GM21367 (cell line): ENCODE data around the gene SLC9A7.

Source experiments
- ATAC-seq: cut with Tn5 transposase; IDR thresholded peaks from one replicate; pipeline ENCODE4 v1.9.1; 2021; ENCODE audit not compliant: unreplicated experiment

The SLC9A7 gene

GRCh38 chrX:46653482-46653881, 105.4 kb downstream of the SLC9A7 start:
- ATAC-seq: no peak

DNA sequence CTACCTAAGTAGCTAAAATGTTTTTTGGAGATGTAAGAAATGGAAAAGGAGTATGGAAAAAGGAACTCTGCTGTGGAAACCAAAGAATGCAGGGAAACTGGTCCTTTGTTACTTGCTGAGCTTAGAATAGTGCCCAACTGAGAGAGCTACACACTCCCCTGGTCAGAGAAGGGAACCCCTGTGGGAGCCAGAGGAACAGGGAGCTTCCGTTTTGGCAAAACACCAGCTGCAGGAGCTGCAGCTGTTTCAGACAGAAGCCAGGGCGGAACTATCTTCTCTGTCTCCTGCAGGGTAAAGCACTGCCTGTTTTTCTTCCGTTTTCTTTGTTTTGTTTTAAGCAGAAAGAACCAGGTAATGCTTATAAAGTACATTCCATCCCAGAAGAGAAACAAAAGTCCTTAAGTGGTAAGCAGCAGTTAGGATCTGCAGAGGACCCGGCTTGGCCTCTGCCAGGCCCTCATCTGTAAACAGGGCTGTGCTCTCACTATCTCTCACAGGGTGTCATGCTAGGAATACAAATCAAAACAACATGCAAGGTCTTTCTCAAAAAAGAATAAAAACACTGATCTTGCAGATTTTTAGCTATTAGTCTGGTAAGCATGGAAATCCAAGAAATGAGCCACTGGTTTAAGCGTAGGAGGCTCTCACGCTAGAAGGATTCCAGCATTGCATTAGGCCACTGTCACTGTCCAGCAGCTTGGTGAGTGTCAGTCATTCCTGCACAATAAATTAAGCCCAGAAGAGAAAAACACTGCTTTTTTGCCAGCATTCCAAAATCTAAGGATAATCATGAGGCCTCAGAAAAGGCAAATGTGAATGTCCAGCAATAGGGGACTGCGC, 109.3 kb downstream of the SLC9A7 start:
- no peak for ATAC-seq

DNA sequence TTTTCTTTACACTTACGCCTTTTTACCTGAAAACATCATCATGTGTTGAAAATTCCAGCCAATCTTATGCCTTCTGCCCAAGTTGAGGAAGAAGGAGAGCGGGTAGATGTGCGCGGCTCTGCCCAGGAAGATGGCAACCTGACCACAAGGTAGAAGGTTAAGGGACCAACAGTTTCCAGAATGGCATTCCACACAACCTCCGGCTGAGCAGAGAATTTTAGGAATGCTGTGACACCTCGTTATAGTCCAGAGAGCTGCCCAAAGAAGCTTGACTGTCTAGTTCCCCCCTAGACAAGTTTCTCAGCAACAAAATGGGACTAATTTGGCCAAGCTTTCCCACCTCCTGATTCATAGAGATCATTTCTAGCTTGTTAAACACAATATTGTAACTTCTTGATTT, 110.3 kb downstream of the SLC9A7 start:
- no peak for ATAC-seq

DNA sequence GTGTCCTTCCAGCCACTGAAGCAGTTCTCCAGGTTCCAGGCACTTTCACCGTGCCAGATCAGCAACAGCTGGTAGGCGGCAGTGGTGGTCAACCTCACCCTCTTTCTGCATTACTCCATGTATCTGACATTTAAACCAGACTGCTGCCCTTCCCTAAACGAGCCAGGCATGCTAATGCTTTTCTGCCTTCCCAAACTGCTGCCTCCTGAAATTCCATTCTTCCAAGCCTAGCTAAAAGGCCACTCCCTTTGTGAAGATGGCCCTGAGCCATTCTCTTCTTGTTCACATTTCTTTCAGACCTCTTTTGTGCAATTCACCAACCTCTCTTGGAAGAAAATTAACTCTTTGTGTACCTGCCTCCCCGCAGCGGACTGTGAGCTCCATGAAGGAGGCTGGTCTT, 111.7 kb downstream of the SLC9A7 start:
- no peak for ATAC-seq

GRCh38 chrX:46645614-46646013, 113.3 kb downstream of the SLC9A7 start:
- no peak for ATAC-seq

DNA sequence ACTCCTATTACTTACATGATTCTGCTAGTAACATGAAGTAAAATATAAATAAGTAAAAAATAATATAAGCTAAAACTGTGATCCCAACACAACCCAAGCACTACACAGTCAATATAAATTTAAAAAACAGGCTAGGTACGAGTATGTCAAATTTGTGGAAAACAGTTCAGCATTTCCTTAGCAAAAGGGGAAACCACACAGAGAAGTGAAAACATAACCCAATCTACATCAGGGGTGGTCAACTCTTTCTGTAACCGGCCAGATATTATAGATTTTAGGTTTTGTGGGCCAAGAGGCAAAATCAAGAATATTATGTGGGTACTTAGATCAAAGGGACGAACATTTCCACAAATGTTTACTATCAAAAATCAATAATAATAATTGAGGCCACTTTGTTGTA, 115.3 kb downstream of the SLC9A7 start:
- ATAC-seq: no peak

GRCh38 chrX:46642145-46642544, 116.8 kb downstream of the SLC9A7 start:
- ATAC-seq: no peak

- no peak for ATAC-seq
Observed at GRCh38 chrX:46637938-46638337, 121.0 kb downstream of the SLC9A7 start.

DNA sequence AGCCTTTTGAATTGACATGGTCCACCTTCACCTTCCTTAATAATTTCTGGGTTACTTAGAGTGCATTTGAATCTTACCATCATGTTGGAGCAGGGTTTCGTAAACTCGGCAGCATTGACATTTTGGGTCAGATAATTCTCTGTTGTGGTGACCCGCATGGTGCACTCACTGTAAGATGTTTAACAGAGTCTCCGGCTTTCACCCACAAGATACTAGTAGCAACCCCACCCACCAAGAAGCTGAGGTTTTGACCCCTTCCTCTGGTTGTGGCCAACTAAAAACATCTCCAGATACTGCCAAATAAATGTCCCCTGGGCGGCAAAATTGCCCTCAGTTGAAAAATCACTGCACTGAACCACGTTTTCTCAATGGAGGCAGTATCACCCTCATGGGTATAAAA, 122.7 kb downstream of the SLC9A7 start:
- ATAC-seq: no peak

- no peak for ATAC-seq
Observed at GRCh38 chrX:46635186-46635585, 123.7 kb downstream of the SLC9A7 start.

- ATAC-seq: no peak
Observed at GRCh38 chrX:46634577-46634976, 124.3 kb downstream of the SLC9A7 start.

DNA sequence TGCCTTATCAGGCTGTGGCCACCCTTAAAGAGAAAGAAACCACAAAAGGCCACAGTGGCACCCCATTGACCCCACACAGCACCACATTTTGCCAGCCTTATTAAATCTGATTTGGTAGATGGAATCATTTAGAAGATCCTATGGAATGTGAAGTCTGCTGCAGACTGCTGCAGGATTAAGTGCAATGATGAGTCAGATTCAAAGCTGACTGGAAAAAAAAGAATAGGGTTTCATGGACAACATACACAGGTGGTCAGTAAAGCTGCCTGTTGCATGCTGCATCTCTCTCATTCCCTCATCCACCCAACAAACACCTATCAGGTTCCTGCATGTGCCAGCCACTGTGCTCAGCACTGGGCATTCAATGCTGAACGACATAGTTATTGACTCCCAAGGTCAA, 128.8 kb downstream of the SLC9A7 start:
- ATAC-seq: no peak

- ATAC-seq: peak; percentile 73
Observed at GRCh38 chrX:46628460-46629371, 130.2 kb downstream of the SLC9A7 start.

DNA sequence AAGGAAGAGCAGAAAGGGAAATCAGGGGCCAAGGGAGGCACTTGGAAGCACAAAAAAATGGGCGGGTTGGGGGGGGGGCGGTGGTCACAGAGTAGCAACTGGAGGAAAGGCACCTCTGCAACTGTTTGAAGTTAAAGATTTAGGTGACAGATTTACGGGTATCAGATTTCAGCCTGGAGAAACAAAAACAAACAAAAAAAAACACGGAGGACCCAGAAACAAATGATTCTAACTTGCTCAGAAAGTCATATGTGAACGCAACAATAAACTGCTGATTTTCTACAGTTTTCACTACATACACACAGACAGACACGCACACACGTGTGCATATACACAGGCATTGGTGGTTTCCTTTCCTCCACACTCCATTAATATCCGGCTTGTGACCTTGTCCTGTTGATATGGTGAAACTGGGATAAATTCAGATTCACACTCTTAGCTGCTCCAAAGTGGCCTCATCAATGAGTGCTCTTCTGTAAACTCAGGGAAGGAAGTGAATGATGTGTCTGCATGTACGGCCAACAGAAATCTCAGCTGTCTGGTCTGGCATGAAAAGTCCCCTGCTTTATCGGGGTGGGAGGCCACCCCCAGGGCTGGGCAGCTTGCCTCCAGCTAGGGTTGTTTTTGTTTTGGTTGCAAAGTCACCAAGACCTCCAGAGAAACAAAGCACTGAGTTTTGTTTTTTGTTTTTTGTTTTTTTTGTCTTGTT, 131.1 kb downstream of the SLC9A7 start:
- ATAC-seq: no peak

DNA sequence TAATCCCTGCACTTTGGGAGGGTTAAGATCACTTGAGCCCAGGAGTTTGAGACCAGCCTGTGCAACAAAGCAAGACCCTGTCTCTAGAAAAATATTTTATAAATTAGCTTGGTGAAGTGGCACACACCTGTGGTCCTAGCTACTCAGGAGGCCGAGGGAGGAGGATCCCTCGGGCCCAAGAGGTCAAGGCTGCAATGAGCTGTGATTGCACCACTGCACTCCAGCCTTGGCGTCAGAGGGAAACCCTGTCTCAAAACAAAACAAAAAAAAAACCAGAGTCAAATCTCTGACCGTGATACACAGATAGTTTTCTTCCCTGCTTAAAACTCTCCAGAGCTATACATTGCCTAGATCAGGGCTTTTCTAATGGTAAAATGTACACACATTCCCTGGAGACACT, 131.9 kb downstream of the SLC9A7 start:
- no peak for ATAC-seq

DNA sequence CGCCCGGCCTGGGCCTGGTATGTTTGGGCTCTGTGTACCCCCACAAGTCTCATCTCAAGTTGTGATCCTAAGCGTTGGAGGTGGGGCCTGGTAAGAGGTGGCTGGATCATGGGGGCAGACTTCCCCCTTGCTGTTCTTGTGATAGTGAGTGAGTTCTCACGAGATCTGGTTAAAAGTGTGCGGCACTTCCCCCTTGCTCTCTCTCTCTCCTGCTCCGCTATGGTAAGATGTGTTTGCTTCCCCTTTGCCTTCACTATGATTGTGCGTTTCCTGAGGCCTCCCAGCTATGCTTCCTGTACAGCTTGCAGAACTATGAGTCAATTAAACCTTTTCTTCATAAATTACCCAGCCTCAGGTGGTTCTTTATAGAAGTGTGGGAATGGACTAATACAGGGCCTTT, 132.4 kb downstream of the SLC9A7 start:
- no peak for ATAC-seq

DNA sequence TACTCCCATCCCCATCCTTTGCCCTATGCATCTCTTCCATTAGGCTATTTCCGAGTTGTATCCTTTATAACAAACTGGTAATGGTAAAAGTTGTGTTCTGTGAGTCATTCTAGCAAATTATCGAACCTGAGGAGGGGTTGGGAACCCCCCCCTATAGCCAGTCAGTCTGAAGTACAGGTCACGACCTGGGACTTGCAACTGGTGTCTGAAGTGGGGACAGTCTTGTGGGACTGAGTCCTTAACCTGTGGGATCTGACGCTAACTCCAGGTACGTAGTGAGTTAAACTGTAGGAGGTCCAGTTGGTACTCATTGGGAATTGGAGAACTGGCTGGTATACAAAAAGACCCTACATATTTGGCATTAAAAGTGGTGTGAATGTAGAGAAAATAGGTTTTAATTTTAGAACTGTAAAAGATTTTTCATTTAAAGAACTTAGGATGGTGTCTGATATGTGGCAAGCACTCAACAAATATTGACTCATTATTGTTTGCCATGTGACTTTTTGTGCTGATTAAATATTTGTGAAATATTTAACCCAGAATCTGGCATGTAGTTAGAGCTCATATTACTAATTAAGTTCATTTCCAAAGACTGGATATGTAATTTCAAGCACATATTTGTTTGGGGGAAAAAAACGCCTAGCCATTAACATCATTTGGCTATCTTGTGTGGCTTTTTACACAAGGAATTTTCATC, 134.7 kb downstream of the SLC9A7 start:
- ATAC-seq: no peak

DNA sequence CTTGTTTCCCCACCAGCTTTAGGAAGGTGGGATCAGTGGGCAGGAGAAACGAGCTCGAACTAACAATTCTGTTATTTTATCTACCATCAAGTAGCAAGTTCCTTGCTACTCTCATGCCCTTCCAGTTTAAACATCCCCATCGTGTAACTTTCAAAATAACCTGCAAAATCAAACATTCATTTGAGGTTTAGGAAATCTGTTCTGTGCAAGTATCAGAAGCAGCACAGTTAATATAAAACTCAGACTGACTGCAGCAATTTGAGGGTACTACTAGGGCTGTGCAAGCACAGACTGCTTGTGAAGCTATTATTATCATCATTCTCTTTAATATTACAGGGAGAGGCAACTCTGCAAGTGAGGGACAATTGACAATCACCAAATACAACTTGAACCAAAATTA, 137.3 kb downstream of the SLC9A7 start:
- no peak for ATAC-seq

- no peak for ATAC-seq
Observed at GRCh38 chrX:46620505-46620904, 138.4 kb downstream of the SLC9A7 start.

GRCh38 chrX:46618947-46619346, 140.0 kb downstream of the SLC9A7 start:
- ATAC-seq: no peak

GRCh38 chrX:46617906-46618305, 141.0 kb downstream of the SLC9A7 start:
- no peak for ATAC-seq
